Adrenal gland (tissue), 12 donors: Measurements from ENCODE around the gene NEMP1. TPM values are rescaled to one million over a fixed set of nuclear protein-coding genes. Genes with fewer than 3 reads are reported as not detected.

Experiments
- DNase-seq, 7 donors: peaks; one replicate each; pipeline ENCODE4 v3.0.0-alpha.2; 2019 to 2020
- H3K27ac ChIP-seq, 5 donors: fragments of 200-600 bp; sonication (generic) in 4 of 5; 1 replicate in 3 of 5; 2 replicates in 2 of 5; pipeline versions ENCODE4 v1.5.1 to v1.8.0; 2016 to 2020; ENCODE audit warnings: mild to moderate bottlenecking in 1 of 5
- H3K27me3 ChIP-seq: fragments of 200-600 bp; 2 replicates; pipeline ENCODE4 v1.8.0; 2021
- H3K36me3 ChIP-seq, 2 donors: fragments of 200-600 bp; replicated peaks in 1 of 2; 1 replicate in 1 of 2; 2 replicates in 1 of 2; pipeline versions ENCODE4 v1.5.1 to v1.8.0; 2018 to 2022
- H3K4me1 ChIP-seq, 2 donors: fragments of 200-600 bp; replicated peaks in 1 of 2; 1 replicate in 1 of 2; 2 replicates in 1 of 2; pipeline versions ENCODE4 v1.5.1 to v1.8.0; 2018 to 2021
- H3K4me3 ChIP-seq, 4 donors: fragments of 200-600 bp; sonication (generic) in 3 of 4; one replicate each; pipeline ENCODE4 v1.5.1; 2016 to 2018
- H3K9me3 ChIP-seq, 3 donors: fragments of 200-600 bp; sonication (generic) in 1 of 3; replicated peaks in 1 of 3; 1 replicate in 2 of 3; 2 replicates in 1 of 3; pipeline versions ENCODE4 v1.5.1 to v1.8.0; 2016 to 2021
- POLR2A ChIP-seq, 2 donors: fragments of 450-650 bp; IDR thresholded peaks; one replicate each; pipeline ENCODE4 v1.6.1; 2017; ENCODE audit warnings: antibody characterized with exemption in 2 of 2, mild to moderate bottlenecking in 2 of 2, moderate library complexity in 1 of 2
- WGBS, 4 donors: extraction: QIAGEN DNeasy Blood & Tissue Kit in 2 of 4; methylation state at CpG; one replicate each; pipeline versions ENCODE4 v1.1.5 to v1.1.7; 2013 to 2017; 5-methylcytosine and 5-hydroxymethylcytosine counted together
- intact Hi-C, 2 donors: fragments of 100-400 bp; cut with DNase I; formaldehyde crosslinking; loops; one replicate each; pipeline versions ENCODE4 v1.14.1 to v1.15.0; 2022 to 2023
- polyA plus RNA-seq, 3 donors: library from polyadenylated mRNA; stranded (reverse); fragments of 200-250 nt in 2 of 3; fragments of 350-450 nt in 1 of 3; fragmentation: Illumina TruSeq in 1 of 3; extraction: RNeasy Lipid Tissue Mini Kit (QIAGEN cat#74804) in 1 of 3; gene quantifications; one replicate each; pipeline ENCODE4 v1.2.3, GENCODE V29; 2013 to 2014
- total RNA-seq, 9 donors: library from RNA; depleted of rRNA in 4 of 9; stranded (reverse); fragments of >200 nt in 4 of 9; fragments of 120-200 nt in 1 of 9; fragmentation: NEBNext Ultra II Directional in 1 of 9; extraction: Animal tissue kit (Norgen Biotek cat#: 25700) in 1 of 9; gene quantifications; one replicate each; pipeline versions ENCODE4 v1.1.0 to v1.2.4, GENCODE V29; 2013 to 2023
- TF ChIP-seq, protein P1 (sequence below), 6 experiments: fragments of 450-650 bp in 4 of 6; fragments of 200-600 bp in 2 of 6; sonication (generic) in 1 of 6; IDR thresholded peaks; 1 replicate in 5 of 6; 2 replicates in 1 of 6; pipeline versions ENCODE4 v1.5.1 to v1.8.0; 2016 to 2021; ENCODE audit warnings: antibody characterized with exemption in 6 of 6, mild to moderate bottlenecking in 2 of 6, moderate library complexity in 1 of 6
- donor health status: healthy with polysubstance abuse.
- donor health status: Bipolar disorder and iron deficiency.
- donor health status: DM: yes; HTN: yes; CAD: no.
- donor health status: DM: no; HTN: no; CAD: no.
- donor health status: DM: no; HTN: no; CAD: no.
- donor health status: DM: yes; HTN: yes; CAD: no.

NEMP1 gene
- total and polyA plus RNA-seq, 12 donors = 2.7 to 16.4 (median 7.6) TPM

DNA sequence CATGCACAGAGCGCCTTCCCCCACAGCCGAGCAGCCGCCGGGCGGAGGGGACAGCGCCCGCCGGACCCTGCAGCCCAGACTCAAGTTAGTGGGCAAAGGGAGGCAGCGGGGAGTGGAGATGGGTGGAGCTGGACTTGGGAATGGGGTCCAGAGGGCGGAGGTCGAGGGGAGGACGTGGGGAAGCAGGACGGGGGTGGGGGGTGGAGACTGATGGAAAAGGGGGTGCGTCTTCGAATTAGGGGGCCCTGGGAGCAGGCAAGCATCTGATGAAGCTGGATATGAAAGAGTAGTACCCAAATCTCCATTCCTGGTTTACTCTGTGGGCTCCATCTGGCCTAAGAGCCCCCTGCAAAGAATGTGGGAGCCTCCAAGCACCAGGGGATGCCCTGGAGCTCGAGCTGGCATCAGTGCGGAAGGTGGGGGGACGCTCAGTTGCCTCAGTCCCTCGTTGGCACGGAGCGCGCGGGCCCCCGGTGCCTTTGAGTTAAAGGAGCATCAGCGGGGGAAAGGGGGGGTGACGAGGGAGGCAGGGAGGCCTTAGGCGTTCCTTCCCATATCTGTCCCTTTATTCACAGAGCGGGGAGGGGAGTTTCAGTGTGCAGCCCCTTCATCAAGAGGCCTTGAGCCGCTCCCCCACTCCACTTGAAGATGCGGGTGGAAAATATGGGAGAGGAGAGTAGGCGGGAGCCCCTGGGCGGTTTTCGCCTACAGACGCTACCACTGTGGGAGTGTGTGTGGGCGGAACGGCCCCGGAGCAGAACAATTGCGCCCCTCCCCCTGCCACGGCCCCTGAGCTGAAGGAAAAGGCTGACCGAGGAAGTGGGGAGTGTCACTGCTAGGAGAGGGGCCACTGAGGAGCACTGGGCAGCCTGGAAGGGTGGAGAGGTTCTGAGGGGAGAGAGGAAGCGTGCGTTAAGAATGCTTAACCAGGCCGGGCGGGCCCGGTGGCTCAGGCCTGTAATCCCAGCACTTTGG, 11.0 kb upstream of the NEMP1 start:
- peak overlapping the region; percentile 36 to 64 (median 54) for H3K4me3 ChIP-seq
- intact Hi-C loops = loop anchor here in 1 of 2 donors (2.0 kb wide), 1 partner anchor 21 kb away; the partner anchor contains the start of gene STAT6
- peak overlapping the region in 4 of 5 donors; percentile 79 to 99 (median 98) for H3K27ac ChIP-seq
- WGBS, 4 donors = 0 to 2% (median 1%) methylated on average over 33 to 45 of the region's 45 CpGs
- no peaks in the 10 kb centered on the region for H3K9me3 ChIP-seq
- DNase-seq = peak; percentile 71 to 89 (median 79)
- TF ChIP-seq, protein P1, sequence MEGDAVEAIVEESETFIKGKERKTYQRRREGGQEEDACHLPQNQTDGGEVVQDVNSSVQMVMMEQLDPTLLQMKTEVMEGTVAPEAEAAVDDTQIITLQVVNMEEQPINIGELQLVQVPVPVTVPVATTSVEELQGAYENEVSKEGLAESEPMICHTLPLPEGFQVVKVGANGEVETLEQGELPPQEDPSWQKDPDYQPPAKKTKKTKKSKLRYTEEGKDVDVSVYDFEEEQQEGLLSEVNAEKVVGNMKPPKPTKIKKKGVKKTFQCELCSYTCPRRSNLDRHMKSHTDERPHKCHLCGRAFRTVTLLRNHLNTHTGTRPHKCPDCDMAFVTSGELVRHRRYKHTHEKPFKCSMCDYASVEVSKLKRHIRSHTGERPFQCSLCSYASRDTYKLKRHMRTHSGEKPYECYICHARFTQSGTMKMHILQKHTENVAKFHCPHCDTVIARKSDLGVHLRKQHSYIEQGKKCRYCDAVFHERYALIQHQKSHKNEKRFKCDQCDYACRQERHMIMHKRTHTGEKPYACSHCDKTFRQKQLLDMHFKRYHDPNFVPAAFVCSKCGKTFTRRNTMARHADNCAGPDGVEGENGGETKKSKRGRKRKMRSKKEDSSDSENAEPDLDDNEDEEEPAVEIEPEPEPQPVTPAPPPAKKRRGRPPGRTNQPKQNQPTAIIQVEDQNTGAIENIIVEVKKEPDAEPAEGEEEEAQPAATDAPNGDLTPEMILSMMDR (IDR thresholded peaks at IDR 0.05) = no peak
- peak in 1 of 2 donors; percentile 60 for TF ChIP-seq POLR2A (IDR thresholded peaks at IDR 0.05)
- peaks cover 13 to 46% of the 10 kb centered on the region in 2 donors for H3K4me1 ChIP-seq
- H3K36me3 ChIP-seq = peaks cover 0 to 28% of the 10 kb centered on the region in 2 donors
- no peaks in the 10 kb centered on the region for H3K27me3 ChIP-seq

DNA sequence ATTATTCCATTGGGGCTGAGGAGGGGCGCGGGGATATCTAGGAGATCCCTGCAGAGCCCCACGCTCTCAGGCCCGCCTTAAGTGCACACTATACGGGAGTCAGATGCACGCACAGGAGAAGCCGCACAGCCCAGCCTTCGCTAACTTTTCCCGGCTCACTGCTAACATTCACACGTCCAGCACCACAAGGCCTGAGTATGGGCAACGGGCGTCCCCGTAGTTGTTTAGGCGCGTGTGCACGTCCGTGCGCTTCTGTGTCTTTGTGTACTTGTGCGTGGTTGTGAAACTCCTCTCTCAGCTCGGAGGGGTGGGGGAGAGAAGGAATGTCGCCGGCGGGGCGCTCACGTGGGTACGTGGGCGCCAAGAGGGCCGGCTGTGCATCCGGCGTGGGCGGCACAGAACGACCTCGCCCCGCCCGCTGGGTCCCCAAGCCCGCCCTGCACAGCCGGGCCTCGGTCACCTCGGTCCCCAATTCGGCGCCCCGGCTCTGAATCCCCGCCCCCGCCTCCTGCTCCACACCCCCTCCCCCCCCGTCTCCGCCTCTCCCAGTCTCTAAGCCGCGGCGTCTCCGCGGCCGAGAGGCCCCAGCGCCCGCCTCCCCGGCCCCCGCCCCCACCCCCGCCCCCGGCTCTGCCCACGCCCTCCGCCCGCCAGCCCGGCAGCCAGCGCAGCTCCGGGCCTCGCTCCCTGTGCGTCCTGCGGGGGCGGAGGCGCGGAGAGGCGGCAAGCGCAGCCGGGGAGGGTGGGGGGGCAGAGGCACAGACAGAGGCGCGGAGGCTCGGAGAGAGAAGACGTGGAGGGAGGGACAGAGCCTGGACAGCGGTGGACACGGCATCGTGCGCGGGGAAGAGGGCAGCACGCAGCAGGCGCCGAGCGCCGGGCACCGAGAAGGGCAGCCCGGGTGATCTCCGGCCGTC, 10.0 kb upstream of the NEMP1 start, which contains the start of gene NAB2:
TSS of gene NAB2 (plus strand) at position 761 of the 917 bp plus-strand sequence. CDS start 158 bp downstream, outside the sequence.
- peak; percentile 36 to 93 for TF ChIP-seq POLR2A (IDR thresholded peaks at IDR 0.05)
- TF ChIP-seq, protein P1 (IDR thresholded peaks at IDR 0.05) = peak in 1 of 6 experiments; percentile 16
- peaks cover 13 to 39% of the 10 kb centered on the region in 2 donors for H3K4me1 ChIP-seq

DNA sequence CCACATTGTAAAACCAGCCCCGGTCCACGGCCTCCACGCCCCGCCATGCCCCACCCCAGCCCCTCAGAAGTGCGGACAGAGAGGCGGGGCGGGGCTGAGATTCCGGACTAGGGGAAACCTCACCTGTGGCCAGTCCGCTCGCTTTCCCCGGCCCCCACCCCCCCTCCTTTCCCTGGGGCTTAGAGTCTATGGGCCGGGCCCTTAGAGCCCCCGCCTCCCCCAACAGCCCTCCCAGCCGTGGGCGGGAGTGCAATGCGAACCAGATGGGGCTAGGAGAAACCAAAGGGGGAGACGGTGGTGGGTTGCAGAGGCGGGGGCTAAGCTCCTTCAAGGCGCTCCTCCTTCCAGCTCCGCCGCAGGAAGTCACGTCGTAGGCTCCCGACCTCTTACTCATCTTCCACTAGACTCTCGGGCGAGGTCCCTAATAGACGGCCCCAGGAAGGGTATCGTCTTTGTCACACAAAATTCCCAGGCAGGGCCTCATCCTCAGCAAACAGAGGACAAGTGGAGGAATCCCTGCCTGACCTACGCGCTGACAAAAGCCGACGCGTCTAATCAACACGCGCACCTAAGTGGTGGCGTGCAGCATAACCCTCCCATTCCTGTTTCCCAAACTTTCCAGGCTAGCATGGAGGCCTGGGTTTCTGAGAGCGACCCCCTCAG, 9.2 kb upstream of the NEMP1 start:
- H3K4me3 ChIP-seq = peak overlapping the region in 3 of 4 donors; percentile 3 to 81 (median 71)
- WGBS, 4 donors = 0 to 1% (median 1%) methylated on average over 16 to 37 of the region's 37 CpGs
- peaks cover 0 to 19% of the 10 kb centered on the region in 2 donors for H3K36me3 ChIP-seq
- H3K9me3 ChIP-seq = no peaks in the 10 kb centered on the region
- intact Hi-C loops = loop anchor here in 1 of 2 donors (2.0 kb wide), 1 partner anchor 23 kb away; the partner anchor contains the start of gene STAT6
- H3K27me3 ChIP-seq = no peaks in the 10 kb centered on the region
- peak overlapping the region; percentile 98 to 99 (median 99) for H3K27ac ChIP-seq
- peak; percentile 80 to 92 (median 86) for DNase-seq
- TF ChIP-seq POLR2A (IDR thresholded peaks at IDR 0.05) = peak in 1 of 2 donors; percentile 10
- TF ChIP-seq, protein P1 (IDR thresholded peaks at IDR 0.05) = peak in 1 of 6 experiments; percentile 13
- peaks cover 13 to 36% of the 10 kb centered on the region in 2 donors for H3K4me1 ChIP-seq

More for the DNA sequence above, 10.0 kb upstream of the NEMP1 start, which contains the start of gene NAB2:
- Histone ChIP-seq H3K36me3 (peaks cover 0 to 26% of the 10 kb centered on the region in 2 donors), H3K9me3 (no peaks in the 10 kb centered on the region), H3K4me3 (peak within 1 kb of the TSS; percentile 36 to 81 (median 64)), H3K27ac (peak within 1 kb of the TSS; percentile 98 to 99 (median 99)), H3K27me3 (no peaks in the 10 kb centered on the region)
- intact Hi-C loops = loop anchor here in 1 of 2 donors (2.0 kb wide), 1 partner anchor 22 kb away; the partner anchor contains the start of gene STAT6
- WGBS, 4 donors = 0 to 1% (median 0%) methylated on average over 14 to 91 of the region's 91 CpGs
- DNase-seq = peak; percentile 95 to 99 (median 98)
